Naive B cell (primary cell): ENCODE results near the gene FRG2. TPM values are rescaled to one million over a fixed set of nuclear protein-coding genes. Genes with fewer than 3 reads are reported as not detected.
"Not testable (repeated sequence)": the region's sequence is repeated elsewhere in the genome, so short reads cannot be mapped to it uniquely, and the experiment has no call there.

Experiments used
- ATAC-seq, 2 donors: fragments of 150-1000 bp; cut with Tn5 transposase; 2 replicates each; pipeline ENCODE4 v1.10.0; 2021; ENCODE audit warnings: low read depth in 2 of 2, mild to moderate bottlenecking in 2 of 2, moderate library complexity in 2 of 2
- DNase-seq: peaks from one replicate; pipeline ENCODE4 v3.0.0; 2022
- H3K27ac Mint-ChIP-seq, 6 donors: one replicate each; pipeline ENCODE4 v1.8.0; 2020 to 2022; ENCODE audit warnings: mild to moderate bottlenecking in 6 of 6, mixed read lengths in 6 of 6, moderate library complexity in 5 of 6, inconsistent platforms in 2 of 6
- H3K27me3 Mint-ChIP-seq, 3 donors: one replicate each; pipeline ENCODE4 v1.8.0; 2021 to 2022; ENCODE audit warnings: mixed read lengths in 3 of 3, mild to moderate bottlenecking in 1 of 3
- H3K36me3 Mint-ChIP-seq, 2 donors: one replicate each; pipeline ENCODE4 v1.8.0; 2020 to 2022; ENCODE audit warnings: mixed read lengths in 2 of 2, inconsistent platforms in 1 of 2, mild to moderate bottlenecking in 1 of 2
- H3K4me1 Mint-ChIP-seq, 3 donors: one replicate each; pipeline ENCODE4 v1.8.0; 2020 to 2022; ENCODE audit warnings: mixed read lengths in 3 of 3, inconsistent platforms in 1 of 3, mild to moderate bottlenecking in 1 of 3, moderate library complexity in 1 of 3
- H3K4me3 Mint-ChIP-seq, 8 donors: one replicate each; pipeline ENCODE4 v1.8.0; 2020 to 2022; ENCODE audit warnings: mild to moderate bottlenecking in 8 of 8, mixed read lengths in 8 of 8, moderate library complexity in 8 of 8, inconsistent platforms in 2 of 8
- H3K9me3 Mint-ChIP-seq, 7 donors: one replicate each; pipeline ENCODE4 v1.8.0; 2020 to 2022; ENCODE audit warnings: mixed read lengths in 7 of 7, mild to moderate bottlenecking in 5 of 7, inconsistent platforms in 2 of 7, moderate library complexity in 1 of 7
- polyA plus RNA-seq, 6 donors: library from polyadenylated mRNA; unstranded; fragments of 300-500 nt; fragmentation: Illumina TruSeq; gene quantifications; one replicate each; pipeline ENCODE4 v1.2.3, GENCODE V29; 2021; ENCODE audit warnings: low read depth in 6 of 6

FRG2 gene
- polyA plus RNA-seq: not detected

DNA sequence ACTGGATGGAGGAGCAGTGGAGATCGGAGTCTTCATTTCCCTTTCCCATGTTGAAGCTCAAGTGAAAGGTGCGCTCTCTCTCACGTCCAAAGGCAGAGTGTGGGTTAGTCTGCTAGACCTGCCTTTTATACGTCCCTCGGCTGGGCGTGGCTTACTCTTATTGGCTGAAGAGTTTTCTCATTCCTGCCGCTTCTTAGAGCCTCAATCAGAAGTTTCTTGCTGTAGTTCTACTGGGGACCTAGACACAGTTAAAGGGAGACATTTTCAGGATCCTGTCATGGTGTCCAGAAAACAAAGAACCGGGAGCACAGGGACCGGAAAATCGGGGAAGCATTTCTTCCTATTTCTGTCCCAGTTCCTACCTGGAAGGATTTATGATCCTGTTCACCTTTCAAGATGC, at the start of gene FRG2:
Gene FRG2, minus strand, starts transcription at position 101 of the 400 bp plus-strand sequence. Its CDS starts 52 bp downstream, at position 49.
- not testable (repeated sequence) for H3K9me3 Mint-ChIP-seq, H3K36me3 Mint-ChIP-seq, ATAC-seq, H3K27ac Mint-ChIP-seq, H3K4me3 Mint-ChIP-seq, DNase-seq, H3K27me3 Mint-ChIP-seq, H3K4me1 Mint-ChIP-seq

DNA sequence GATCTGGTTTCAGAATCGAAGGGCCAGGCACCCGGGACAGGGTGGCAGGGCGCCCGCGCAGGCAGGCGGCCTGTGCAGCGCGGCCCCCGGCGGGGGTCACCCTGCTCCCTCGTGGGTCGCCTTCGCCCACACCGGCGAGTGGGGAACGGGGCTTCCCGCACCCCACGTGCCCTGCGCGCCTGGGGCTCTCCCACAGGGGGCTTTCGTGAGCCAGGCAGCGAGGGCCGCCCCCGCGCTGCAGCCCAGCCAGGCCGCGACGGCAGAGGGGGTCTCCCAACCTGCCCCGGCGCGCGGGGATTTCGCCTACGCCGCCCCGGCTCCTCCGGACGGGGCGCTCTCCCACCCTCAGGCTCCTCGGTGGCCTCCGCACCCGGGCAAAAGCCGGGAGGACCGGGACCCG, 41.3 kb upstream of the FRG2 start:
- H3K27me3 Mint-ChIP-seq, H3K4me1 Mint-ChIP-seq, DNase-seq, ATAC-seq, H3K9me3 Mint-ChIP-seq, H3K27ac Mint-ChIP-seq, H3K36me3 Mint-ChIP-seq, H3K4me3 Mint-ChIP-seq: not testable (repeated sequence)

DNA sequence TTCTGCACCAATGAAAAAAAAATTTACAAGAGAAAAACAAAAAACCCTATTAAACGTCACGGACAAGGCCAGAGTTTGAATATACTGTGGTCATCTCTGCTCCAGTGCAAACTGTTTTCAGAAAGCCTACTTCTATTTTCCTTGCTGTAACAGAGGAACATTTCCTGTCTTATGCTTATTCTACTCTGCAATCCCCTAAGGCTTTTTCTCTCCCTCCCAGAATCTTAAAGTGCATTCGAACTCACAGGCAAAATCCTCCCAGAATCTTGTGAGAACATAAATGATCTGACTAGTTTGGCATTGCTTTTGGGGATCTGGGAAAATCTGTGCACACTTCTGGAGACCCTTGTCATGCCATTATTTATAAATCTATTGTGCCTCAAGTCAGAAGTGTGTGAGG, 37.7 kb upstream of the FRG2 start:
- not testable (repeated sequence) for H3K27ac Mint-ChIP-seq, ATAC-seq

DNA sequence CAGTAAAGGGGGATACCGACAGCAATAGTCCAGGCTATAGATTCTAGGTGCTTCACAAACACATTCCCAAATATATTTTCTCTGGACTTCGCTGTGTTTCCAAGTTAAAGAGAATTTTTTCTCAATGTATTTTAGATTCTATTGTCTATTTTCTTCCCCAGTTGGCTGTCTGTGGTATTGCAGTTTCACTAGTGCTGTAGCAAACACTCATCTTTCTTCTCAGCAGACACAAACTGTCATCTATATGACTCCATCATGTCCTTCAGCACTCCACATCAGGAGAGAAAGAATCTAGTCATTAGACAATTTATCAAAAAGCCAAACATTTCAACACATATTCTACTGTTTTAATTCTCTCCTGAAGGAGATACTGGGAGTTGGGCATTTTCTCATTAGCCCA, 37.3 kb upstream of the FRG2 start, which contains the start of gene DBET:
Gene DBET, plus strand, starts transcription at position 161 of the 400 bp plus-strand sequence.
- not testable (repeated sequence) for H3K9me3 Mint-ChIP-seq, H3K4me3 Mint-ChIP-seq, ATAC-seq, H3K27ac Mint-ChIP-seq, H3K27me3 Mint-ChIP-seq, H3K36me3 Mint-ChIP-seq, H3K4me1 Mint-ChIP-seq, DNase-seq

More for the DNA sequence above, 37.7 kb upstream of the FRG2 start:
- H3K36me3 Mint-ChIP-seq, H3K9me3 Mint-ChIP-seq, H3K27me3 Mint-ChIP-seq, H3K4me1 Mint-ChIP-seq, DNase-seq, H3K4me3 Mint-ChIP-seq: not testable (repeated sequence)

DNA sequence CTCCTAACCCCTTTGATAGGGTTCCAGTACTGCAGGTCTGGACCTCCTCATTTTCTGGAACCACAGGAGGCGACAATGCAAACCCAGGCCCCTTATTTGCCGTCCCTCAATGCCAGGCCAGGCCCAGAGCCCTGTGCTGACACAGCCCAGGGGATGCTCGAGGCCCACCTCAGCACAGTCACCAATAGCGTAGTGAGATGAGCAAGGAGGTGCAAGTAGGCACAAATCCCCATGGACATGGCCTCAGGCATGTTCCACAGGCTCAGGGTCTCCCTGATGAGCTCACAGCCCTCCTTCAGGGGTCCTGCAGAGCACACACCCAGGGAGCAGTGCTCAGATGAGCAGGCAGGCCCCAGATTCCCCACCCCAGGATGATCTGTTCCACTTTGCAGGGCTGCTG, 31.9 kb upstream of the FRG2 start:
- H3K4me3 Mint-ChIP-seq, ATAC-seq, H3K27me3 Mint-ChIP-seq, H3K9me3 Mint-ChIP-seq, H3K36me3 Mint-ChIP-seq, H3K4me1 Mint-ChIP-seq, DNase-seq, H3K27ac Mint-ChIP-seq: not testable (repeated sequence)

DNA sequence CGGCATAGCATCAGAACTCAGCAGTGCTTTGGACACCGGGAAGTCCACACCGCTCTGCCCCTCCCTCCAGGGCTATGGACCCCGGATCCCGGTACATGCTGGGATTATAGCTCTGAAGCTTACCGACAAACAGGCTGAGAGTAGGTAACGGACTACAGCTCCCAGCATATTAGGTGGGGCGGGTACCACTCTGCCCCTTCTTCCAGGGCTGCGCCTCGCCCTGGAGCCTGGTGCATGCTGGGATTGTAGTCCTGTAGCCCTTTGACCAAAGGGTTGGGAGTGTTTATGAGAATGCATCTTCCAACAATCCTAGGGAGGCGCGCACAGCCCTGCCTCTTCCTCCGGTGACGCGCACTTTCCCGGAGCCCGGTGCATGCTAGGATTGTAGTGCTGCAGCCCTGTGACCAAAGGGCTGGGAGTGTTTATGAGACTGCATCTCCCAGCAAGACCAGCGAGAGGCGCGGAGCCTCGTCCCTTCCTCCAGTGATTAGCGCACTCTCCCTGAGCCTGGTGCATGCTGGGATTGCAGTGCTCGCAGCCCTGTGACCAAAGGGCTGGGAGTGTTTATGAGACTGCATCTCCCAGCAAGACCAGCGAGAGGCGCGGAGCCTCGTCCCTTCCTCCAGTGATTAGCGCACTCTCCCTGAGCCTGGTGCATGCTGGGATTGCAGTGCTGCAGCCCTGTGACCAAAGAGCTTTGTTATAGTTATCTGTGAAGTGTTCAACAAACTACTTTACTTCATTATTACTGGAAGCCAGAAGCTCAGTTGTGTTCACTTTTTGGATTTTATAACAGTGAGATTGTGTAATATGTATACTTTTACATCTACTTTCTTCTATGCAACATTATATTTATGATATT, 22.6 kb upstream of the FRG2 start:
- not testable (repeated sequence) for H3K9me3 Mint-ChIP-seq, H3K27me3 Mint-ChIP-seq, H3K4me1 Mint-ChIP-seq, DNase-seq, H3K4me3 Mint-ChIP-seq, H3K36me3 Mint-ChIP-seq, H3K27ac Mint-ChIP-seq
- ATAC-seq: peak in 1 of 2 donors; percentile 33

DNA sequence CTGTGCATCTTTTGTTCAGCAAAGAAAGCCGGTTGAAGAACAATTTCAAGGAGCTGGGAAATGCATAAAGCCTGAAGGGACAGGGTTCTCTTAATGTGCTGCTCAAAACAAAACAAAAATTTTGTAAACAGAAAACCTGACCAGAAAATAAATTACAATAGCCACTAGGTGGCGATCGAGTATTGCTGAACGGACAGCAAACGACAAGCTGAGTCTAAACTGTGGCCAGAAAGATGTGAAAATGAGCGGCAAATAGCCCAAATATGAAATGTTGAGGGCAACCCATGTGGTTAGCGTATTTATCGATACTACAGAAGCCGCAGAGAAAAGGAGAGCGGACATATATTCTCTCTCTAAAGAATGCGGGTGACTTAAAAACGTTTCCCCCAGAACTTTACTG, 20.6 kb upstream of the FRG2 start:
- not testable (repeated sequence) for H3K27me3 Mint-ChIP-seq, H3K9me3 Mint-ChIP-seq, H3K27ac Mint-ChIP-seq, H3K4me3 Mint-ChIP-seq, ATAC-seq, H3K36me3 Mint-ChIP-seq, H3K4me1 Mint-ChIP-seq, DNase-seq

DNA sequence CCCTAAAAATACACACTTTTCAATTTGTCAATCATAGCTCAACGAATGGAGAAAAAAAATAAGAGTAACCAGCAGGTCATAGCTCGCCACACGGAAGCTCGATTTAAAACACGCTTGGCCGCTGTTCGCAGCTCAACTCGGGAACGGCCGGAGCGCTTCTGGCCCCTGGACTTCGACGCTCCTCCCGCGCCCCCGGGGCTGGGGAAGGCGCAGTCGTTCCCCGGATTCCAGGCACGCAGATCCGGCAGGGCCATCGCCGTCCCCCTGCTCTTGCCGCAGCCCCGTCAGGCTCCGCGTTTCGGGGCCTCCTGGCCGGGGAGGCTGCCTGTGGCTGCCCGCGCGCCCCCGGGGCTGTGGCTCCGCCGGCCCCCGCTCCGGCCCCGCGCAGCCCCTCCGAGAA, 13.8 kb upstream of the FRG2 start:
- not testable (repeated sequence) for H3K36me3 Mint-ChIP-seq, H3K27me3 Mint-ChIP-seq, DNase-seq, H3K4me1 Mint-ChIP-seq, H3K4me3 Mint-ChIP-seq, H3K9me3 Mint-ChIP-seq, ATAC-seq, H3K27ac Mint-ChIP-seq

DNA sequence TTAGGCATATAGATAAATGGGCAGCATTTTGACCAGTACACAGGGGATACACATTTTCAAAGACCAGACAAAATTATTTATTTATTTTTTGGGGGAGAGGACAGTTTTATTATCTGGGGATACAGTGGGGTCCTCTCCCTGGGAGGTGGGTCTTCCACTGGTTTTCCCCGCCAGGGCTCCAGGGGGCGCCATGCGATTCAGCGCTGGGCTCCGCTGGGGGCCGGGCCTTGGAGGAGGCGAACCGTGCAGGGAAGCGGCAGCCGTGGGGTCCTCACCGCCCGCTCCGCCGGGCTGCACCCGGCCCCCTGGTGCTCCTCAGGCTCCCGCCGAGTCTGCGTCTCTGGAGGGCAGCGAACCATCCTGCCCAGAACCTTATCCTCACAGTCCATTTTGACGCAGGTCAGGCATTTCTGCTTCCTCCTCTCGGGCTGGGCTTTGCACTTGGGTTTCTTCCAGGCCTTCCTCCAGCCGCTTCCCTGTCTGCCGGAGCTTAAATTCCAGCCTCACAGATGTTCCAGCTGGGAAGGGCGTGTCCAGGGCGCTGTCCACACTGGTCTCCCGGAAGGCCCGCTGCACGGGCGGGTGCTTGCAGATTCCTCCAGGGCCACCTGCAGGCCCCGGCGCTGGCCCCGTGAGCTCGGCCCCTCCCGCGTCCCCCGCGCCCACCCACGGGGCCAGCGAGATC, 10.8 kb upstream of the FRG2 start:
- H3K4me1 Mint-ChIP-seq, H3K27me3 Mint-ChIP-seq, DNase-seq, H3K36me3 Mint-ChIP-seq, H3K27ac Mint-ChIP-seq: not testable (repeated sequence)
- Mint-ChIP-seq H3K9me3 (peaks cover 0 to 11% (median 0%) of the 10 kb centered on the region in 7 donors), H3K4me3 (peak overlapping the region in 3 of 8 donors; percentile 16 to 83 (median 23))
- ATAC-seq: peak in 1 of 2 donors; percentile 43

DNA sequence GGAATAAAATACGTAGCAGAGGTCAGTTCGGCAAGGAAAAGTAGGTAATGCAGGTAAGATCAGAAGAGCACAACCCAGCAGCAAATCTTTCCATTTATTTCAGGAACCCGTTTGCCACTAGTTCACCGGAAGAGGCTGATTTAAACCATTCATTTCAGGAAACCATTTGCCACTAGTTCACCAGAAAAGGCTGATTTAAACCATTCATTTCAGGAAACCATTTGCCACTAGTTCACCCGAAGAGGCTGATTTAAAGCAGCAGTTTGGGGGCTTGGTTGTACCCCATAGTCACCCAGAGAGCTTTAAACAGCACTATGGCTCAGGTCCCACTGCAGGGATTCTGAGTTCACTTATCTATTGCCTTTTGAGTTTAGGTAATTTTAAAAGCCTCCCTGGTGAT, 4.2 kb upstream of the FRG2 start:
- H3K4me3 Mint-ChIP-seq, H3K27me3 Mint-ChIP-seq, H3K36me3 Mint-ChIP-seq, DNase-seq, ATAC-seq, H3K9me3 Mint-ChIP-seq, H3K4me1 Mint-ChIP-seq, H3K27ac Mint-ChIP-seq: not testable (repeated sequence)

DNA sequence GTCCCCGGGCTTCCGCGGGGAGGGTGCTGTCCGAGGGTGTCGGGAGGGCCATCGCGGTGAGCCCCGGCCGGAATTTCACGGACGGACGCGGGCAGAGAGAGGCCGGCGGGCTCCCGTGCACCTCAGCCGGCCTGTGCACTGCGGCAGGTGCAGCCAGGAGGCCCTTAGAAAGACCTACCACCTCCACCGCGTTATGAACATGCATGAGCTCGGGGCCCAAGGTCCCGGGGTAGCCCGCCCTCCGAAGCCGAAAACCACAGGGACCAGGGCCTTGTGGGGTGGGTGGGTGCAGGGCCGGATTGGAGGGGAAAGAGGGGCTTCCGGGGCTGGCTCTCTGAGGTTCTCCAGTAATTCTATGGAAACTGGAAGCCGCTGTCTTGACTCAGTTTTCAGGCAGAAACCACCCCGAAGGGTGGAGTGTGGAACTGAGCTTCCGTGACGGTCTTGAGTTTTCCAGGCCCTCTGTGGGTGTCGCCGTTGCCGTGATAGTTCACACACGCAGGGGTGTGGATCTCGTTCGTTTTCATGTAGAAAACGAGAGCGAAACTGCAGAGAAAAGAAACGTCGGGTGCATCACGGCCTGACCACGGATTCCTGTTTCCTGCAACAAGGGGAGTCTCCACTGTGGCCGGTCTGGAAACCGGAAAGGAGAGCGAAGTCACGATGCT, 4.3 kb downstream of the FRG2 start:
- peak overlapping the region in 3 of 6 donors; percentile 56 to 94 (median 80) for H3K27ac Mint-ChIP-seq
- peaks cover 0 to 27% of the 10 kb centered on the region in 2 donors for H3K36me3 Mint-ChIP-seq
- peaks cover 27 to 40% (median 34%) of the 10 kb centered on the region in 3 donors for H3K27me3 Mint-ChIP-seq
- H3K4me1 Mint-ChIP-seq: peaks cover 20 to 32% (median 28%) of the 10 kb centered on the region in 3 donors
- H3K9me3 Mint-ChIP-seq: peaks cover 2 to 18% (median 7%) of the 10 kb centered on the region in 7 donors
- H3K4me3 Mint-ChIP-seq: peak overlapping the region; percentile 67 to 88 (median 84)
- not testable (repeated sequence) for DNase-seq
- ATAC-seq: peak; percentile 28 to 41

DNA sequence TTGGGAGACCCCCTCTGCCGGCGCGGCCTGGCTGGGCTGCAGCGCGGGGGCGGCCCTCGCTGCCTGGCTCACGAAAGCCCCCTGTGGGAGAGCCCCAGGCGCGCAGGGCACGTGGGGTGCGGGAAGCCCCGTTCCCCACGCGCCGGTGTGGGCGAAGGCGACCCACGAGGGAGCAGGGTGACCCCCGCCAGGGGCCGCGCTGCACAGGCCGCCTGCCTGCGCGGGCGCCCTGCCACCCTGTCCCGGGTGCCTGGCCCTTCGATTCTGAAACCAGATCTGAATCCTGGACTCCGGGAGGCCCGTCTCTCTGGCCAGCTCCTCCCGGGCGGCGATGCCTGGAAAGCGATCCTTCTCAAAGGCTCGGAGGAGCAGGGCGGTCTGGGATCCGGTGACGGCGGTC, 5.1 kb downstream of the FRG2 start:
- not testable (repeated sequence) for H3K4me3 Mint-ChIP-seq, DNase-seq, ATAC-seq, H3K27ac Mint-ChIP-seq
- peaks cover 0 to 28% of the 10 kb centered on the region in 2 donors for H3K36me3 Mint-ChIP-seq
- peaks cover 28 to 46% (median 42%) of the 10 kb centered on the region in 3 donors for H3K27me3 Mint-ChIP-seq
- H3K4me1 Mint-ChIP-seq: peaks cover 20 to 34% (median 32%) of the 10 kb centered on the region in 3 donors
- peaks cover 2 to 18% (median 7%) of the 10 kb centered on the region in 7 donors for H3K9me3 Mint-ChIP-seq
